CD4-positive, alpha-beta T cell treated with Interleukin-15 for 1 hour (primary cell): ENCODE data around the gene HTR1E.
"Not testable (repeated sequence)": the region's sequence is repeated elsewhere in the genome, so short reads cannot be mapped to it uniquely, and the experiment has no call there.

Source experiments
- DNase-seq: peaks from one replicate; pipeline ENCODE4 v3.0.0-alpha.2; 2020

Gene HTR1E

GRCh38 chr6:86978251-86978650, 40.9 kb downstream of the HTR1E start:
- no peak for DNase-seq

GRCh38 chr6:87001494-87001893, 64.2 kb downstream of the HTR1E start:
- no peak for DNase-seq

GRCh38 chr6:87002391-87002790, 65.1 kb downstream of the HTR1E start:
- not testable (repeated sequence) for DNase-seq

DNA sequence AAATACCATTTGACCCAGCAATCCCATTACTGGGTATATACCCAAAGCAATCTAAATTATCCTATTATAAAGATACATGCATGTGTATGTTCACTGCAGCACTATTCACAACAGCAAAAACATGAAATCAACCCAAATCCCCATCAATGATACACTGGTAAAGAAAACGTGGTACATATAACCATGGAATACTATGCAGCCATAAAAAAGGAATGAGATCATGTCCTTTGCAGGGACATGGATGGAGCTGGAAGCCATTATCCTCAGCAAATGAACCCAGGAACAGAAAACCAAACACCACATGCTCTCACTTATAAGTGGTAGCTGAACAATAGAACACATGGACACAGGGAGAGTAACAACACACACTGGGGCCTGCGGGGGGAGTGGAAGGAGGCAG, 69.2 kb downstream of the HTR1E start:
- not testable (repeated sequence) for DNase-seq

GRCh38 chr6:87009581-87009980, 72.3 kb downstream of the HTR1E start:
- DNase-seq: not testable (repeated sequence)

DNA sequence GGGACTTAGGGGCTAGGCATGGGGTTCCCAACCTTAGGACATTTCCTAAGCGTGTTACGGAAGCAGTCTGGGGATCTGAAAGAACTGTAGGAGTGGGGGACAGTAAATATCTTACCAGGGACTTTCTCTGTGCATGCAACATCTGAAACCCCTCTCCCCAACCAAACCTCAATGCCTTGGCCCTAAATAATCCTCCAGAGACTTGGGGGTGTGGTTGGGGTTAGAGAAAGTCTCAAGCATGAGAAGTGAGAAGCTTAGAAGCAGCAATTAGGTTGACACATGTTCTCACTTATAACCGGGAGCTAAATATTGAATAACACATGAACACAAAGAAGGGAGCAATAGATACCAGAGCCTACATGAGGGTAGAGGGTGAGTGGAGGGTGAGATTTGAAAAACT, 74.7 kb downstream of the HTR1E start:
- DNase-seq: no peak

DNA sequence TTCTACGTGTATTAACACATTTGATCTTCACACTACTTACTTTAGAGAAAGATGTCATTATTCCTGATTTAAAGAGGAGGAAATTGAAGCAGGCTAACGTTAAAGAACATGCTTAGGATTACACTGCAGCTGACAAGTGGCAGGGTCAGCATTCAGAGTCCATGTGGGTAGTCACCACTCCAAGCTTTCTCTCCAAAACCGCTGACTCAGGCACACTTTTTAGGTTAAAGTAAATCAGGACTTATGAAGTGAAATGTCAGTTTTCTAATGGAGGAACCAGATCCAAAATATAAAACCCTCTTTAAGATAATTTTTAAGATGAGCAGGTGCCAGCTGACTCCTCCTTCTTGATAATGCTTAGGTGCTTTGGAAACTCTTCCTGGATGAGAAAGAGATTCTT, 75.4 kb downstream of the HTR1E start:
- no peak for DNase-seq

DNA sequence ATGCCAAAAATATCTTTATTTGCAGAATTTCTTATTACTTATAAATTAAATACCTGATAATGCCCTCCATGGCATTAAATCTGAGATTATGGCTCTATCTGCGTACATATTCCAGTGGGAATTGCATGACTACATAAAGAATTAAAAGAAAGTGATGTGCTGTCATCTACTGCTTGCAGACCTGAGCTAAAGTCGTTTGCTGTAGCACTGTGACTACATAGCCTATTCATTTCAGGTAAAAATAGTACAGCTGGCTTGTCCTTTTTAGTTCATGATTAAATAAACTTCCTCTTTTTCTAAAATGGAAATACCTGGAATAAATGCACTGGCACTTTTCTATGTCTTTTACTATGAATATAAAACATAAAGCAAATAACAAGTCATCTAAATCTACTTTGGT, 79.4 kb downstream of the HTR1E start:
- DNase-seq: no peak

DNA sequence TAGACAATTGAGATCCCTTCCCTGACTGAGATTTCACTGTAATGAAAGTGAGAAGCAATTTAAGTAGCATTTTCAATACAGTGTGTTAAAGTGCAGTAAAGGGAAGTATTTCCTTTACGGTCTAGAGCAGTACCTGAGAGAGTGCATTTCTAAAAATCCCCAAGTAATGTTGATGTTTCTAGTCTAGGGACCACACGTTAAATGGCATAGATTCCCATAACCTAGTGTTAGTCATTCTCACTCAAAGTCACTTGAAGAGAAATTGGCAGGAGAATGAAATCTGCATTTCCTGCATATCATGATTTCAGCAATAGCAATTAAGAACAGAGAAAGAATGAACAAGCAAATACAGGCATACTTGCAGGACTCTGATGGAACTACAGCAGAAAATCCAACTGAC, 89.7 kb downstream of the HTR1E start:
- DNase-seq: no peak

DNA sequence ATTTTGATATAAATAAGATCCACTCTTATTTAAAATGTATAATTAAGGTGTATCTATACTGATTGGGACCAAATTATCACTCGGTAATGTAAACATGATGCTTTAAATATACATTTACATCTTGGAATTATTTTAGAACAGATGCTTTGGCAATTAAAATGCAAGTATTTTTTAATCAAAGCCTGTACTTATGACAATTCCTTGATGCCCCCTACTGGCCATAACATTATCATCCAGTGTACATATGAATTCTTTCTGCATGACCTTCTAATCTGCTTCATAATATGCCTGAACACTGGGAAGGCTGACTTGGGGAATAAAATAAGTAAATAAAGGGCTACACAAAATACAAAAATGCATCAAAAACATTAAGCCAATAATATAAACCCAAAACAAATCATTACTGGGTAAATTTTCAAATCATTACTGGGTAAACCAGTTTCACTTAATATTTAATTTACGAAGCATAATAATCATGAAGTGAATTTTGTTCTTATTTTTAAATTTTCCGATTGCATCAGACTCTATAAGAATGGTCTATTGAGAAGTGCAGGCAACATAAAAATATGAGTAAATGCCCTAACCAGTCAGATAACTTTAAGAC, 92.5 kb downstream of the HTR1E start:
- DNase-seq: no peak

- no peak for DNase-seq
Observed at GRCh38 chr6:87040729-87041128, 103.4 kb downstream of the HTR1E start.

GRCh38 chr6:87045521-87046075, 108.3 kb downstream of the HTR1E start:
- no peak for DNase-seq

- no peak for DNase-seq
Observed at GRCh38 chr6:87049779-87050178, 112.5 kb downstream of the HTR1E start.

DNA sequence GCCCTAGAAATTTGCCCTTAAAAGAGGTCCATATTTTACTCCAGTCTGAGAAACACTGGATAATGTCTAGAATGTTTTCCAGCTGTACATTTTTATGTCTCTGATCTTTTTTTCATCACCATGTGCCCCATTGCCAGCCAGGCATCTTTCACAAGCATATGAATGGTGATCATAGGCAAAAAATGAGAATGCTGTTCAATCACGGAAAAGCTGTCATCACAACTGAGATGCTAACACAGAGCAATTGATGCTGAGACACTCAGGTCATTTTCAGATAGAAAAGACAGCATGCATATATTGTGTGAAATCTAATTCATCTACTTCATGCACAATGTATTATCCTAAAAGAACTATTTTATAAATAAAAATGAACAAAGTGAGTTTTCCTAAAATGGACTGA, 116.0 kb downstream of the HTR1E start:
- DNase-seq: no peak

- DNase-seq: no peak
Observed at GRCh38 chr6:87054143-87054833, 117.0 kb downstream of the HTR1E start.

- no peak for DNase-seq
Observed at GRCh38 chr6:87059943-87060342, 122.6 kb downstream of the HTR1E start.

- DNase-seq: no peak
Observed at GRCh38 chr6:87065117-87065516, 127.8 kb downstream of the HTR1E start.
